Measurements from ENCODE around the gene STK33.

Gene STK33

DNA sequence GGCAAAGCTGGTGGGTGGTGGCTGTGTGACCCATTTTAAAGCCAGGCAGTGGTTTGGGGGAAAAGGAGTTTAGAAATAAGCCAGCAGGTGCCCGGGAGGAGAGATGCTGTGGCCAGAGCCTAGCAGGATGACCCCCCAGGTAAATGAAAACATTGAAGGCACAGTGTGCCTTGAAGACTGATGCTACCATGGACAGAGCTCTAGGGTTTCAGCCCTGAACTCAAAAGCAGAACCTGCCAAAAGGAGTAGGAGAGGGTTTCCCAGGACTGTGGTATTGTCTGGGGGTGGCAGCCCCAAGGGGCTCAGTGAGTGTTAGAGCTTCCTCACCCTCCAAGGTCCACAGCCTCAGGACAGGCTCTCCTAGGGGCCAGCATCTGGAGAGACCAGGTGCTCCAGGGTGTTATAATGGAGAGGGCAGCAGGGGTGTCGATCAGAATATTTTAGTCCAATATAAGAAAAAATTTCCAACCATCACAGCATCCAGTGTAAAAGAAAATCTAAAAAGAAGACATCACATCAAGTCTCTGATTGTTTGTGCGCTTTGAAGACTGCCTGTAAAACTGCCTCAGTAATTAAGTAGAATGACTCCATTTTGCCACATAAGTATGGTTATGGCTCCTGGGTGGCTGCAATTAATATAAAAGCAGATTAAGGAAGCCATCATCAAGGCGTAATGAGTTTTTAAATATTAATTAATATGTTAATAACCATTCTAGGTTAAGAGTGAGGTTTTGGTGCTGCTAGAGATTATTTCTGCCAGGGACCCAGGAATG, 241.7 kb downstream of the STK33 start:
- no peak for DNase-seq

DNA sequence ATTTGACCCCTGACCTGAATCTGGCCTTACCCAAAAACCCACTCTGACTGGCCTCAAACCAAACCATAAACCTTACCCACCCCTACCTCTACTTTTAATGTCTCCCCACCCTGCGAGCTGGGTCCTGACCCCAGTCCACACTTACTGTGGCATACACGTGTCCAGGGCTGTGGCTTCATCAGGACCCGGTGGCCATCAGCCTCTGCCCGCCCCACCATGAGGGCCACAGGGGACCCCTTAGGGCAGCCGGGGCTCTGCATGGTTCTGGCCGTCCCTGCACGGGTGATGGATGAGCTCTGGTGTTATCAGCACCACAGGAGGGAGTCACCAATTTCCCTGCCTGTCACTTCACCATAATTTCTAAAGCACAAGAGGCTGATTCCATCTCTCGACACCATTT, 242.8 kb downstream of the STK33 start:
- no peak for DNase-seq

DNA sequence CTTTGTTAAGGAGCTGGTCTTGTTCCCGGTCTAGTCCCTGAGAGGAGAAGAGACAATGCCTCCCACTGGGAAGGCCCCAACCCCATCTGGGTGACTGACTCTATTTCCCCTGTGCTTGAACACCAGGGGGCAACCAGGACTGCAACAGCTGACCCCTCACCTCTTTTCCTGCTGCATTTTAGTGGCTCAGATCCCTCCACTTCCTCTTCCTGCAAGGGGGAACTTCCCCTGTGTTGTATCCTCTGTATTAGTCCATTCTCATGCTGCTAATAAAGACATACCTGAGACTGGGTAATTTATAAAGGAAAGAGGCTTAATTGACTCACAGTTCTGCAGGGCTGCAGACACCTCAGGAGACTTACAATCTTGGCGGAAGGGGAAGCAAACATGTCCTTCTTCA, 246.1 kb downstream of the STK33 start:
- DNase-seq: no peak

DNA sequence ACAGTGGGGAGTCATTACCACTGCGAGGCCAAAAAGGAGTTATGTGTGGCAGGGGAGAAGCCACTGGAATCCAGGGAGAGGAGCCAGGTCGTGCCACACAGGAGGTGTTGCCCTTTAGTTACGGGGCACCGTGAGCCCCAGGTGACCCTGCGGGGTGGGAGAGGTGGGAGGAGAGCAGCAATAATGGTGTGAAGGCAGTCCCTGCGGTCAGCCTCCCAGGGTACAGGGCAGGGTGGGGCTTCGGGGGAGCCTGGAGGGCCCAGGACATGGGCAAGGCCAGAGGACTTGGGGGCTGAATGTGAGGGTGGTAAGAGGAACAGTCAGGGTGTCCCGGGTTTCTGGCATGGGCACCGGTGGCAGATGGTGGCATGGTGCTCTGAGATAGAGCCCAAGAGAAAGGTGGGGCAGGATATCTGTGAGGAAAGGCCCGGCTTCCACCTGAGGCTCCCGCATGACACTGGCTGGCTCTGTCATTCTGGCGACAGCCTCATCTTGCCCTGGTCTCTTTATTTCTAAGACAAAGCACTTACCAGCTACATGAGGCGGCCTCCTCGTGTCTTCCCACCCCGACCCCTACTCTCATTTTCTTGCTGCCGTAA, 247.8 kb downstream of the STK33 start:
- DNase-seq: no peak

DNA sequence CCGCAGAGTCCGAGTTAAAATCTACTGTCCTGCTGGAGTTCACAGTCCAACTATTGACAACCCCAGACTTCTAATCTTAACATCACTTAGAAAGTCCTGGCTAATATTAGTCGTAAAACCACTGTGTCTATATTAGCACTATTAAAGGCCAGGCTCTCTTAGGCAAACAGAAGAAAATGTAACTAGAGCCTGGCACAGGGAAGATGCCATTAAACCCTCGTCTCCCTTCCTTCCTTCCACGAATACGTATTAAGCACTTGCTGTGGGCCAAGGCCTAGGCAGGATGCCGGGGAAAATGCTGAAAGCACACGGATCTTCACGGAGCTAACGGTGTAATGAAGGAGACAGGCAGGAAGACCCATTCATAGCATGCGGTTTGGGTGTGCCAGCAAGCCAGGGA, 248.8 kb downstream of the STK33 start:
- no peak for DNase-seq

DNA sequence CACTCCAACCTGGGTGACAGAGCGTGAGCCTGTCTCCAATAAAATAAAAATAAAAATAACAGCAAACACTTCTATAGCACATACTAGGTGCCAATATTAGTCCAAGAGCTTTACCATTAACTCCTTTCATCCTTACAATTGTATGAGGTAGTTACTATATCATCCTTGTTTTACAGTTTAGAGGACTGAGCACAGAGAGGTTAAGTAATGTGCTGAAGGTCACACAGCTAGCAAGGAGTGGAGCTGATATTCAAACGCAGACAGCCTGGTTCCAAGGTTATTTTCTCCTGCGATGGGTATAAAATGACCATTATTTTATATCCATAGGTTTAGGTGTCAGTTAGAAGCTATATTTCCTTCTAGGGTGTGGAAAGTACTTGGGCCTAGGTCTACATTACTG, 249.7 kb downstream of the STK33 start:
- no peak for DNase-seq

DNA sequence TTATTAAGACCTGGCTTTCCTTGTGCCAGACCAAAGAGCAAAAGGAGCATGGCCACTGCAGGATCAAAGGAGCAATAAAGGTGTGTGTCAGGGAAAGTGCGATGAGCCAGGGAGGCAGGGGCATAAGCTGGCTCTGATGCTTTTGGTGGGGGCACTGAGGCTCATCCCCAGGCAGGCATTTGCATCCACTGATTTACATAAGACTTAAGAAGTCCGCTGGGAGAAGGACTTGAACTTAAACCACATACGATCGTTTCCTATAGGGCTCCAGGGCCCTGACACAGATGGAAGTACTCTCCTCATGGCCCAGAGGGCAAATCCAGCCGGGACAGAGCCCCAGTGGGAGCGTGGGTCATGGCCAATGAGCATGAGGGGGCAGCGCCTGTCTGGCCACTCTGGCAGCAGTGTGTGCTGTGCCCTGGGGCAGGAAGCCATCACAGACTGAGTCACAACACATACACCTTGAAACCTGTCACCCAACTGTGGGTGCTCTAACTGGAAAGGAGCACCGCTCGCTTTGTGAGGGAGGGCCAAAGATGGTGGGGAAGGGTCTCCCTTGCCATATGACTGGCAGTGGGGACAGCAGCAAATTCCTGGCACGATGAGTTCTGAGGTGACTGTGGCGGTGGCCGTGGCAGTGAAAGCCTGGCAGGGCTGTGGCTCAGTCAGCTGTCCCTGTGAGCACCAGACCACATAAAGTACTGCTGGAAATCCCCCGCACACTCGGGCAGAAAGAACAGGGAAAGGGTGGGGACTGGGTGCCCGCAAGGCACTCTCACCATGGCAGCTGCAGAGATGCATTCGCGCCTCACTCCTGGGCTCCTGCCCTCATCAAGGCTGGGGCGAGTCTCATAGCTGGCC, 251.0 kb downstream of the STK33 start:
- peak in 1 of 2 donors; percentile 10 for DNase-seq

DNA sequence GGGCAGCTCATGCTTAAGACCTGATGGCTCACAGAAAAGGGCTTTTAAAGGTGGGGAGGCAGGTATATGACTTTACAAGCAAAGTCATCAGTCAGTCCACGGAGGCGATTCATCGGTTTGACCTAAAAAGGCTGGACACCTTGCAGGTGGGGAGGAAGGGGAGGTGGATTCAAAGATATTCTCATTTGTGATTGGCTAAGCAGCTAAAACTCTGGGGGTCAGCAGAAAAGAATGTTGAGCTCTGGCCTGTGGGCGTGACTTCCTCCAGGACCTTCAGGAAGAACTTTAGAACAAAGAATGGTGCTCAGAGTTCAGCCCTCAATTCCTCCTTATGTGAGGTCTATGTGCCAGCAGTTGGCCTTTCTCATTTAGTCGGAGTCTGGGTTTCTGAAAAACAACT, 252.0 kb downstream of the STK33 start:
- DNase-seq: no peak
